GM21423 (cell line): ENCODE results near the gene SLC46A3.
"Not testable (repeated sequence)": the region's sequence is repeated elsewhere in the genome, so short reads cannot be mapped to it uniquely, and the experiment has no call there.

Experiments
- ATAC-seq: cut with Tn5 transposase; IDR thresholded peaks from one replicate; pipeline ENCODE4 v1.9.1; 2021; ENCODE audit warnings: mild to moderate bottlenecking, moderate library complexity; ENCODE audit not compliant: unreplicated experiment

Gene SLC46A3

DNA sequence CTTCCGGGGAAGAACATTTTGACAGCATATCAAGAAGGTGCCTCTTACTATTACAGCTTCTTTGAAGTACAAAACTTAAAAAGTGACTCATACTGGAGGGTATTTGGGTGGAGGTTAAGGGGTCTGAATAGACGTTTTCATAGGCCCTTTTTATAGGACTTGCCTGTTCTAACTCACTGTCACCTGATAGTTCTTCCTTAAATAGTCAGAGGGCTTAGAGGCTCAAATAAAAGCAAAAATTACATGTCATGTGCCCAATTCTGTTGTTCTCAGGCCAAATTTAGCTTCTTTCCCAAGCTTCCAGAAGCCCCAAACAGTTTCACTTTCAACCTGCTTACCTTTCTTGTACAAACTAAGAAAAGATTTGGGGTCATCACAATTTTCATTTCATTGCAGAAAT, 16.1 kb upstream of the SLC46A3 start:
- no peak for ATAC-seq

- ATAC-seq: no peak
These were observed 12.0 kb upstream of the SLC46A3 start for GRCh38 chr13:28730762-28731161.

GRCh38 chr13:28729541-28729940, 10.8 kb upstream of the SLC46A3 start:
- ATAC-seq: no peak

DNA sequence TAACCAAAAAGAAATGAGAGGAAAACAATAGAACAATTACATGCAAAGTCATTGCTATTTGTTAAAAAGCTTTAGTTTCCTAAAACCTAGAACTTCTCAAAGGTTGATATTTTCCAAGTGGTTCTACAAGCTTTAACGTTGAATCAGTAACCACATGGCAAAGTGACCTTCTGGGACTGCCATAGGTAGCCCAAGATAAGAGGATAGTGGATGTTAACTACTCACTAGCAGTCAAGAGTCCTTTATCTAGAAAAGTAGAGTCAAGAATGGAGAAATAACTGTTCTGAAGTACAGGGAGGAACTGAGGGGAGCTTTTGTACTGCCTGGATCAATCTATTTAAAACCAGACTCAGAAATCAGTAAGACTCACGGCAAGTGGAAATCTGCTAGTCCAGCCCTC, 9.9 kb upstream of the SLC46A3 start:
- ATAC-seq: no peak

DNA sequence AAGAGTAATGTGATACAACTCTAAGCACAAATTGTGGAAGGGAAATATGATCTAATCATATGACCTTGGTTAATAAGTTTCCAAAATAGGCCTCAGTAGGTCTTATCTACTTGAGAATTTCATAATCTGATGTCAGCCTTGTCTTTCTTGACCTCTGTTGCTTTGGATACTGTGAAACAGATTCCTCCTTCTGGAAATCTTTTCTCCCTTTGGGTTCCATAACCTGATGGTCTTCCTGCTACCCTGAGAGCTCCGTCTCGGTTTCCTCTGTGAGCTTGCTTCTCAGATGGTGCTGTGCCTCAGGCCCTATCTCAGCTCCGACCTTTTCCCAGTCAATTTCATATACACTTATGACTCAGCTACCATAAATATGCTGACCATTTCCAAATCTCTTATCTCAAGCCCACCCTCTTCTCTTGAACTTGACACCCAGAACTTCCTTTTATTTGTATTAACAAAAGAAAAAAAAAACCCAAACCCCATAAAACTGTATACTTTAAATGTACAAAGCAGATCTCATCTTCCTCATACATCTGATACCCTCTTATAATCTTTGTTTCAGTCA, 6.4 kb upstream of the SLC46A3 start:
- no peak for ATAC-seq

- no peak for ATAC-seq
These were observed 5.0 kb upstream of the SLC46A3 start for GRCh38 chr13:28723806-28724205.

GRCh38 chr13:28719227-28720055, 671 bp upstream of the SLC46A3 start:
- no peak for ATAC-seq

DNA sequence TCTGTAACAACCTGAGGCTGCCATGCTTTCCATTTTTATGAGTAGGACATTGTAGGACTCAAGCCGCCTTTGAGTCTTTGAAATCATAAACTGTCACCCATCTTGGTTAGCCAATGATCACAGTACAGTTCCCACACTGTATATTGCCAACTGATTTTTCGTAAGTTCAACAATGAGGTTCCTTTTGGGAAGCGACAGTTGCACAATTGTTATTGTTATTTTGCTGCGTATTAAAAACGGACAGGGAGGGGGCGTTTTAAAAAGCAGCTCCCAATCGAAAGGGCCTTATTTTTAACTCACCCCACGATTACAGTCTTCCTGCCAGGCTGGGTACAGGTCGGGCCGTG, 601 bp downstream of the SLC46A3 start:
- no peak for ATAC-seq

DNA sequence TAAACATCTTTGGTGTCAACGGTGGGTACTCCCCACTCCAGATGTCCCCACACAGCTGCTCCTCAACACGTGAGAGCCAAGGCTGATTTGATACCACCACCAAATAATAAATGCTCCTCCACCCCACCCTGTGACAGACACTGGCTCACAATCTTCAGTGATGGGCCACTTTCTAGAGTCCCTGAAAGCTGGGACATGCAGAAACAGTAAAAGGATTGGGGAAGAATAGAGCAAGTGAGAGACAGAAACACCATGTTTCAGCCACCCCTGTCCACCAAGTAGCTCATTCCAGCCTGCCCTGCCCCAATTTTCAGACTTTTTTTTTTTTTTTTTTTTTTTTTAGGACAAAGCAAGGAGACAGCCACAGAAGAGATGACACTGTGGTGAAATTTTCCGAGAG, 1.6 kb downstream of the SLC46A3 start:
- no peak for ATAC-seq

DNA sequence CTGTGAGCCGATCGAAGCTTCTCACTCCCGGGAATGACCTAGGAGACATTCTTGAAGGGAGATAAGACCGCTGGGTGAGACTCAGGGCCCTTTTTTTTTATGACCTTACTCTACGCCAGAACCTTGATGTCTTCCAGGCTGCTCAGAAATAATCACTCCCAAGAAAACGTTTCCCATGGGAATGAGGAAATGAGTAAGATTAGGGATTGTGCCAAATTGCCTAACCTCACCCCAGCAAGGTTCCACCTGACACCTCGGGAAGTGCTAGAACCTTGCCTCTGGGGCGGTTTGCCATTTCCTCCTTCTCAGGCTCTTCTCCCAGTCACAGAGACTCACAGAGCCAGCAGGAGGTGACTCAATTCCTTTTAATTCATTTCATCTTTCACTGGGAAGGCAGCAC, 2.3 kb downstream of the SLC46A3 start:
- no peak for ATAC-seq

- no peak for ATAC-seq
These were observed 4.1 kb downstream of the SLC46A3 start for GRCh38 chr13:28714651-28715050.

DNA sequence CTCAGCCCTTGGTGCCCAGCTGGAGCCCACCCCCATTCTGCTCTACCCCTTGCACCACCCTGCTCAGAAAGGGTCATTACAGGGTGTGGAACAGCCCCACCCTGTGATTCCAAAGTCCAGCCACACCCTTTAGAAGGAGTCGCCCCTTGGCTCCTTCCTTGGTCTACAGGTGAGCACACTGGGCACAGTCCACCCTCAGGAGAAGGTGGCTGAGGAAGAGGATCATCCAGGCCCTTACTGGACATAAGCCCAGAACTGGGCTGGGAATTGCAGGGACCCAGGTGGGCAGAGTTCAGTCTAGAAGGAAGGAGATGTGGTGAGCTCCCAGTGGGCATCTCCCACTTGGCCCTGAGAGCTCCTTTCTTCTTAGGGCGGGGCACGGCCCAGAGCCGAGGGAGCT, 8.6 kb downstream of the SLC46A3 start:
- no peak for ATAC-seq

- peak; percentile 99 for ATAC-seq
These were observed 10.9 kb downstream of the SLC46A3 start for GRCh38 chr13:28707629-28708427.

GRCh38 chr13:28705461-28706083, 13.2 kb downstream of the SLC46A3 start:
- ATAC-seq: no peak

GRCh38 chr13:28704919-28705318, 13.9 kb downstream of the SLC46A3 start:
- ATAC-seq: no peak

DNA sequence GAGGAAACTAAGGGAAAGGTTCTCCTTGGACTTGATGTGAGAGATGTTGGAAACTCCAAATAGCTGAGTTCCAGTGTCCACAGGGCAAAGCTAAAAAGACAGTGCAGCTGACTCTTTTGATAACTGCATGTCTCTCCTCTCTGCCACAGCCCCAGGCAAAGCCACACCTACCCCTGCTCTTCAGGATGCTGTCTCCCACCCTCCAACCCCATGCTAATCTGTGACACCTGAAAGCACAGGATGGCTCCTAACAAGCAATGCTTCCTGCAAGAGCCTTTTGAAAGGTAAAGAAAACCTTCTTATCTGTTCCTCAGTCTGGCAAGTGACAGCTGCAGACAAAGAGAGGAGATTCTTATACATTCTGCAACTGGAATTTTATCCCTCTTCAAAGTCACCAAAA, 14.5 kb downstream of the SLC46A3 start:
- ATAC-seq: no peak

DNA sequence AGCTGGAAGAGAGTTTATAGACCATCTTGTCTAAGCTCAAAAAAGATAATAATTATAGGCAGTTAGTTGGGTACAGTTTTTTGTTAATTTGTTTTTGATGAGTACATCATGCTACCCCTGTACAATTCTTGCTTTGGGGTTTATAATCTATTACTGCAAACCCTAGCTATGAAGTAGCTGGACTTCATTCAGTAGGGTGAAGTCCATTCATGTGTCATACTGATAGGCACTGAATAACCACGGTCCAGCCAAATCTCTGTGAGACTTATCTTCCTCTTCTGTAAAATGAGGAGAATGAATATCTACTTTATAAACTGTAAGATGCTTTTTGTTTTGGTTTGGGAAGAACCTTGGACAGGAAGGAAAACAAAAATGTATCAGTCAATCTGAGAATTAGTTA, 19.5 kb downstream of the SLC46A3 start:
- no peak for ATAC-seq

- ATAC-seq: no peak
These were observed 21.3 kb downstream of the SLC46A3 start for GRCh38 chr13:28697441-28697840.

DNA sequence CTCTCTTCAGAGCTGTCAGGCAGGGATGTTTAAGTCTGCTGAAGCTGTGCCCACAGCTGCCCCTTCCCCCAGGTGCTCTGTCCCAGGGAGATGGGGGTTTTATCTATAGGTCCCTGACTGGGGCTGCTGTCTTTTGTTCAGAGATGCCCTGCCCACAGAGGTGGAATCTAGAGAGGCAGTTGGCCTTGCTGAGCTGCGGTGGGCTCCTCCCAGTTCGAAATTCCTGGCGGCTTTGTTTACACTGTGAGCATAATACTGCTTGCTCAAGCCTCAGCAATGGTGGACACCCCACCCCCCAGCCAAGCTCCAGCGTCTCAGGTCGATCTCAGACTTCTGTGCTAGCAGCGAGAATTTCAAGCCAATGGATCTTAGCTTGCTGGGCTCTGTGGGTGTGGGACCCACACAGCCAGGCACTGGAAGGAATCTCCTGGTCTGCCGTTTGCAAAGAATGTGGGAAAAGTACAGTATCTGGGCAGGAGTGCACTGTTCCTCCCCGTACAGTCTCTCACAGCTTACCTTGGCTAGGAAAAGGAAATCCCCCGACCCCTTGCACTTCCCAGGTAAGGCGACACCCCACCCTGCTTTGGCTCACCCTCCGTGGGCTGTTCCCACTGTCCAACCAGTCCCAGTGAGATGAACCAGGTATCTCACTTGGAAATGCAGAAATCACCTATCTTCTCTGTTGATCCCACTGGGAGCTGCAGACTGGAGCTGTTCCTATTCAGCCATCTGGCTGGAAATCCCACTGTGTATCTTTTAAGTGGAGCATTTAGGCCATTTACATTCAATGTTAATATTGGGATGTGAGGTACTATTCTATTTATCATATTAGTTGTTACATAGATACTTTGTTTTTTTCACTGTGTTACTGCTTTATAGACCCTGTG, 24.9 kb downstream of the SLC46A3 start:
- ATAC-seq: not testable (repeated sequence)

GRCh38 chr13:28685892-28686291, 32.9 kb downstream of the SLC46A3 start:
- ATAC-seq: no peak

DNA sequence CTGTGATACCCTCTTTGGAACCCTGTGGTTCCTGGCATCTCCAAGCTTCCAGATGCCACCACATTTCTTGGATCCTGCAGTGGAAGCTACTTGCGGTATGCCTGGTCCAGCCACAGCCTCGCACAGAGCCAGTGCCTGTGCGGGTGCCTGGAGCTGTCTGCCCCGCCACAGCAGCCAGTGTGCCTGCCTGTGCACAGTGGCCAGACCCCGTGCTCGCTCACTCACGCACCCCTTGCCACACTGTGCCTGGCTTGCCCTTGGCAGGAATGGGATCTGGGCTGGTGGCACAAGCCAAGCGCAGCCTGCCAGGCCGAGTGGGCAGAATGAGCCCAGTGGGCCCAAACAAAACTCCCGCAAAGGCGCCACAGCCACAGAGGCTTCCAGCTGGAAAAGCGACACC, 33.7 kb downstream of the SLC46A3 start:
- no peak for ATAC-seq
